Daoy (cell line): Measurements from ENCODE around the gene FTO. TPM values are rescaled to one million over a fixed set of nuclear protein-coding genes. Genes with fewer than 3 reads are reported as not detected.
"Not testable (repeated sequence)": the region's sequence is repeated elsewhere in the genome, so short reads cannot be mapped to it uniquely, and the experiment has no call there.

Source experiments
- DNase-seq: peaks from one replicate; pipeline ENCODE4 v3.0.0-alpha.2; 2015; ENCODE audit warnings: low read depth
- total RNA-seq: library from RNA; depleted of rRNA; stranded (reverse); fragments of >200 nt; shearing (Covaris generic); gene quantifications from 2 replicates; pipeline ENCODE4 v1.2.3, GENCODE V29; 2014; rRNA removed

FTO gene
- 37.5 and 38.8 TPM in 2 replicates for total RNA-seq

- DNase-seq, result peak; percentile 96
Measured at GRCh38 chr16:53703590-53704444, at the start of gene FTO, which contains the start of gene RPGRIP1L. FTO (plus strand) TSS chr16:53704156. RPGRIP1L (minus strand) TSS chr16:53703859; CDS start chr16:53700723, 3,136 bp downstream.

- no peak for DNase-seq
Measured at GRCh38 chr16:53654946-53655345, 49.0 kb upstream of the FTO start.

DNA sequence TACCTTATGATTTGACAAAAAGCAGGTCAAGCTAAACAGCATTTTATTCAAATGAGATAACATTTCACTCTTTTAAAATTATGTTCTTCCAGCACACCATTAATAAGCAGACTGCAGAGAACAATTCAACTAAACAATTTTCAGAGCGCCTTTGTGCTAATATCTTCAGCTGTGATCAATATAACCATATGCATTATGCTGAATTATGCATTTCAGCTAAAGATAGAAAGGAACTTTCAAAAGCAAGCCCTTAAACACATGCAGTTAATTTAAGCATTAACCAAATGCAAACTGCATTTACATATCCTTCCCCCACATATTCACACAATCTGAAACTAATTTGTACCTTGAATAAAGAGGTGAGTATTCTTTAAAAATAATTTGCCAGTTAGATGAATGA is 41.9 kb upstream of the FTO start:
- DNase-seq, result no peak

GRCh38 chr16:53664724-53665345 is 39.1 kb upstream of the FTO start:
- peak; percentile 79 for DNase-seq

DNA sequence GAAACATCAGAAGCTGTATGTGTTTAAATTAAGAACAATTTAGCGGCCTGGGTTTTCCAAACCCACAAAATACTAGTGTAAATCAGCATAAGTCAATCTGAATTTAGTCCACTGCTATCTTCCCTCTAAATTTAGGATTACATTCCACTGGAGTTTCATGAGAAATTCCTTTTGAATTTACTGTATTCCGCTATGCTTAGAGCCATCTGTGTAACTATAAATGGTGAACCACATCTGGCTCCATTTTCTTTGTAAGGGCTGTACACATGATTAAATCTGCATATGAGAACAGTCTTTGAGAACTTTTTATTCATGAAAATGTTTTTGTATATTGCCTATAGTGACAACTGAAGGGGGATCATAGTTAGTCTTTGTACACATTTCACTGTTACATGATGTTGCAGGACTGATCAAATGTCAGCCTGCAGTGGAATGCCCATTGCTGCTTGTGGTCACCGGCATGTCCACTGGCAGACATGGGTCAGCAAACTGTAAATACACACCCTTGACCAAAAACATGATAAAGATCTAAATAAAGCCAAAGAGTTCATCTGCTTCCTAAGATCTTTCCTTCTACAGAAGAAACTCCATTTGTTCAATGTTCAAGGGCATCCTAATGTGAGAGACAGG is 37.1 kb upstream of the FTO start:
- no peak for DNase-seq

DNA sequence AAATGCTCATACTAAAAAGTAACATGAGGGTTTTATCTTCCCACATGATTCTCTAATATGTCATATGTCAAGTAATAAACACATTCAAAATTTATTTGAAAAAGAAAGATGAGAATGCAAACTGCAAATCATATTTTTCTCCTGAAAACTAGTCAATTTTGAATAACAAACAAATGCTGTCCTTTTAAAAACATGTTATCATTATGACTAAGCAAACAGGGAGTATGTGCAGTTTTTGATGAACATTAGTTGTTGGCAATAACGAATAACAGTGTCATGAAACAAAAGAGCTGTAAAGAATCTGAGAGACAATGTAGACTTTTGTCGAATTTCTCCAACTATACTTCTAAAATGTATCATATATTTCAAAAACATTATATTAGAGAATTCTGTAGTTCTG is 35.1 kb upstream of the FTO start:
- no peak for DNase-seq

DNA sequence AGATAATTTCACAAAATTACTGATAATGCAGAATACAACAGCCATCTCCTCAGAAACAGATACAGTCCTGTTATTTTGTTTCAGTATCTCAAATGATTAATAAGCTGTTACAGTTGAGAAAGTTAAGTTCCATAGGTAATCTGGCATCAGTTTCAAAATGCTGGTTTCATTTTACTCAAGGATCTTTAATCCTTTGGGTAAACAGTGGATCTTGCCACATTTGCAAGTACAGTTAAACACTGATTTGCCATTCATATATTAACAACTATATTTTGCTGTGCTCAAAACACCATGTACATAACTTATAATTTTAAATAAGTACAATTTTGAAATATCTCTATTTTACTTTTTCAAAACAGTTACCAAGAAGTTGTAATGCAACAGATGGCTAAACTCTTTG is 31.5 kb upstream of the FTO start:
- DNase-seq, result no peak

DNA sequence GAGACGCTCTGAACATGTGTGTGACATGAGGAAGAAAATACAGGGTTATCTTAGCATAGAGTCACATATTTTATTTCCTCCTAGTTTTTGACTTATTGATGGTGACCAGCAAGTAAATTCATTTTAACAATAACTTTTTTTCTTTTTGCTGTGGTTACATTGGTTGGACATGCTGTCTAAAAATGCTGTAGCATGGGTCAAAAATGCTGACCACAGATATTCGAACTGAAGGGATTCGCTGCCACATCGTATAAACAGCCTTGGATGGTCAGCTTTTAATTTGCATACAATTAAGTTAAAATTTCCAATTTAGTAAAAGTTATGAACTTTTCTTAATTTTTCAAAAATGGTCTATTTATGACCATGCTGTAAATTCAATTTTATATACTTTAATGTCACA is 30.8 kb upstream of the FTO start:
- no peak for DNase-seq

- DNase-seq, result no peak
Measured at GRCh38 chr16:53678155-53678554, 25.8 kb upstream of the FTO start.

DNA sequence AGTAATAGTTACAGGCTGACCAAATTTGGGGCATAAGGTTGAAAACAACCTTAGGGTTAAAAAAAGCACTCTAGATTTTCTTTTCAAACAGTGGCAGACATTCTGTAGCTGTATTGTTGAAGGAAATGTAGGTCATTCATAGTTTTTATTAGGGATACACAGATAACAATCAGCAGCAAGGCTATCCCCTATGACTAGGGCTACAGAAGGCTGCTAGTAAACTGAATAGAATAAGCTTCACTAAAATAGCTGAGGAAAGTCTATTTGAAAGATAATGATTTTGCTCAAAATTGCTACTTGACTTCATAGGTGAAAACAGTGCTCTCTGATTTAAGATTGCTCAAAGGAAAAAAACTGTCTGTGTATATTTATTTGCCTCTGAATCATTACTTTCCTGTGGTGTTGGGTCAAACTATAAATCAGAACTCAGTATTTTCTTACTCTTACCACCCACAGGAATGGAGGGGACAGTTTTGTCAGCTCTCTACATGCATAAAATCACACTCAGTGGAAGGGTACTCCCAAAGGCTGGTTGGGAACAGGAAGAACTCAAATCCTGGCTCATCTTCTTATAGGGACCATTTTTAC is 25.1 kb upstream of the FTO start:
- no peak for DNase-seq

DNA sequence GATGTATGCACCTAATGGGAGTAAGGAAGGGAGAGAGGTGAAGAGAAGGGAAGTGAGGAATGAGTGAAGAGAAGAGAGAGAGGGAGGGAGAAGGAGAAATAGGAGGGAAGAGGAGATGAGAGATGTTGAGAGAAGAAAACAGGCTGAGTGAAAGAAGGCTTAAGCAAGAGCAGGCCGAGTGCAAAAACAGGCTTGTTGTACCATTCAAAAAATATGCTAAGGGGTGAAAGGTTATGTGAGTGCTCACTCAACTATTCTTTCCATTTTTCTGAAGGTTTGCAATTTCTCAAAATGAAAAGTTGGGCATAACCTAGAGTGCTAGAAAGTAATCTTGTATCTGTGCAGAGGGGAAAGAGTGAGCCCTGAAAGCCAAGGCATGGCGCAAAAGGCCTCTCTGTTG is 23.2 kb upstream of the FTO start:
- no peak for DNase-seq

GRCh38 chr16:53681354-53681753 is 22.6 kb upstream of the FTO start:
- DNase-seq, result no peak

- not testable (repeated sequence) for DNase-seq
Measured at GRCh38 chr16:53685334-53685733, 18.6 kb upstream of the FTO start.

DNA sequence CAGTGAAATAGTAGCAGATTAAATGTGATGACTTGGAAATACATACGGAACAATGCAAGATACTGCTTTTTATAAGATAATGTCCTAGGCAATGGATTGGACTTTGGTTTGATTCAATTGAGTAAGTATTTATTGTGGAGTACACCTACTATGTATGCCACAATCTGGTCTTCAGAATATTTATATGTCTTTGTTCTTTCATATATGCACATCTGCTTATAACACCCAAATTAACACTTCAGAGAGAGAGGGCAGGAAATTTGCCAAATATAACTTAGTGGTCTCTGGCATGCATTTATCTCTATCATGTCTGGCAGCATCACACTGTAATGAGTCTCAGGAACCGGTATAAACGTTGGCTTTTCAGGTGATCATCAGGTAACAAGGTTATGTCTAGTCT is 17.2 kb upstream of the FTO start:
- no peak for DNase-seq

DNA sequence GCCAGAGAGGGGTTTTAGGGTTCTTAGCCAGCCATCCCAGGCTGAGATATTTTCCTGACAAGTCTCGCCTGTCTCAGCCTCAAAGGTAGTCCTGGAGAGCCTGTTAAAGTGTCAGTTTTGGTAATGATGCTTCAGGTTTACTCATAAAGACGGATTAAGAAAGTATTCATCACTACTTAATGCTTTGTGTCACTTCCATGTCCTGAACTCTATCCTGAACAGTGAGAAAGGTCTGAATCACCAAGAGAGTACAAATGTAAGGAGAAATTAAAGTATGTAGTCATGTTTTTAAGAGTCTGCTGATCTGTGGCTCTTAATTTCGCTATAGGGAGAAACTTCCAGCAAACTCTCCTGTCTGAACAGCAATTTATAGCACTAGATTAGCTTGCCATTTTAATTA is 14.3 kb upstream of the FTO start:
- DNase-seq, result no peak

DNA sequence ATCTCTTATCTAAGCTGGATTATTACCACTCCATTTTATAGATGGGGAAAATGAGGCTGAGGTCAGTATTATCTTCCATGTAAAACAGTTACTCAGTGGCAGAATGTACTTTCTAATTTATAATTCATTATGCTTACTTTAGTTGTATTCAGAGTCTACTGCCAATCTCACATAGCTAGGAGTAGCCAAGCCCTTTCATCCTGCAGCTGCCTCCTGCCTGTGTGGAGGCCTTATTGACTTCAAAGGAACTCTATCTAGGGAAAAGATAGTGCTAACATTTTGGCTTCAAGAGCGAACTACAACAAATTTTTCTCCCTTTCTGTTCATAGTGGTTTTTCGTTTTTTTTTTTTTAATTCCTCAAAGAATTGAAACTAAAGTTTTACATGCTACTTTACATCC is 13.2 kb upstream of the FTO start:
- DNase-seq, result no peak

DNA sequence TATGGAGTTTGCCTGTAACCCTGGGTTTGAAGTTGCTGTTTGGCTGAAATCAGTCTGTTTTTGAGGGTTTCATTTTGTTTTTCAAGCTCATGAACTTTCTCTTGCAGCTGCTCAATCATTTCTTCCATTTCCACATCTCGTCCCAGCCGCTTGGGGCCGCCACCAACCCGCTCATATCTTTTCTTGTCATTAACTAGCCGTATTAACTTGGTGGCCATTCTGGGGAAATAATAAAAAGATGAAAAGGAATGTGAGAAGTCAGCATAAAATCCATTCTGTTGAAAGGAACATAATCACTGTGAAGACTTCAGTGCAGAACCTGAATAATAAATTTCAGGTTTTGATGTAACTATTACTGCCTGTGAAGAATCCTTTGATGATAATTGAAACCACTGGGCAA is 11.8 kb upstream of the FTO start:
- peak; percentile 15 for DNase-seq

DNA sequence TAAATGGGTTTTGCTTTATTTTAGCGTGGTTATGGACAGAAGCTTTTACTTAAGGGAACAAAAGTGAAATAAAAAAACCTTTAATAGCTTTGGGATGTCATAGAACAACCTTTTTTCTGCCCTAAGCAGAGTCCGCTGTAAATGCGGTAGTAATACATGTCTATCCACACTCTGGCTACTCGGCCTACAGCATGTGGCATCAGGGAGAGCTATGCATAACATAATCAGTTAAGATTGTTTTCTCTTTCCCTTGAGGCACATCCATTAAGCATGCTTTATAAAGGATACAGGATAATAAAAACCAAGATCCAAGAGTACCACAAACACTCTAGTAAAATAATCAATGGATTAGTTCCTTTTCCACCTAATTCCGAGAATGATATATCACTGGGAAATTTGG is 10.6 kb upstream of the FTO start:
- DNase-seq, result no peak

GRCh38 chr16:53695070-53695469 is 8.9 kb upstream of the FTO start:
- DNase-seq, result peak; percentile 55

DNA sequence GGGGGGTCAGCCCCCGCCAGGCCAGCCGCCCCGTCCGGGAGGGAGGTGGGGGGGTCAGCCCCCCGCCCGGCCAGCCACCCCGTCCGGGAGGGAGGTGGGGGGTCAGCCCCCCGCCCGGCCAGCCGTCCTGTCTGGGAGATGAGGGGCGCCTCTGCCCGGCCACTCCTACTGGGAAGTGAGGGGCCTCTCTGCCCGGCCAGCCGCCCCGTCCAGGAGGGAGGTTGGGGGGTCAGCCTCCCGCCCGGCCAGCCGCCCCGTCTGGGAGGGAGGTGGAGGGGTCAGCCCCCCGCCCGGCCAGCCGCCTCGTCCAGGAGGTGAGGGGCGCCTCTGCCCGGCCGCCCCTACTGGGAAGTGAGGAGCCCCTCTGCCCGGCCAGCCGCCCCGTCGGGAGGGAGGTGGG is 5.7 kb upstream of the FTO start:
- DNase-seq, result not testable (repeated sequence)

DNA sequence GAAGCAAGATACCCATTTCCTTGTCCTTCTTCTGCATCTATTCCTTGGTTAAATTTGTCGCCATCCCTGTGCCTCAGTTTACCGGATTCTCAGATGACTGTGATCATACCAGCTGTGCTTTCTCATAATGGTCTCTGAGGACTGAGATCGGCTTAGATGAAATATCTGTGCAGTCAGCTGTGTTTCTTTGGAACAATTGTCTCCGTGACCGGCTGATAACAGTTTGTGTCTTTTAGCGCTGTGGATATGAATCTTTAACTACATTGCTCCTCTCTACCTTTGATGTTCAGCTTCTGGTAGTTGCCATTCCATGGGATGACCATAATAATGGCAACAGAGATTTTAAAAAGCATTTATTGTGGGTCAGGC is 473 bp downstream of the FTO start:
- DNase-seq, result no peak

GRCh38 chr16:53707671-53708070 is 3.7 kb downstream of the FTO start:
- no peak for DNase-seq

- no peak for DNase-seq
Measured at GRCh38 chr16:53708490-53708889, 4.5 kb downstream of the FTO start.
